Naive thymus-derived CD4-positive, alpha-beta T cell (primary cell): ENCODE results near the gene ROMO1. TPM values are rescaled to one million over a fixed set of nuclear protein-coding genes. Genes with fewer than 3 reads are reported as not detected.

Experiments used
- ATAC-seq: fragments of 150-1000 bp; cut with Tn5 transposase; 2 replicates; pipeline ENCODE4 v1.10.0; 2021; ENCODE audit warnings: mild to moderate bottlenecking, moderate library complexity
- CTCF ChIA-PET: fragments of 350-600 bp; sonication (Branson Sonifier 250); formaldehyde crosslinking; loops from one replicate; lab custom pipeline; 2021; ENCODE audit warnings: antibody characterized with exemption; lab: Charles Lee
- POLR2A ChIA-PET: fragments of 350-600 bp; sonication (Branson Sonifier 250); formaldehyde crosslinking; loops from one replicate; lab custom pipeline; 2021; ENCODE audit warnings: antibody characterized with exemption, inconsistent platforms; lab: Charles Lee
- DNase-seq, 9 donors: peaks; one replicate each; pipeline versions ENCODE4 v3.0.0 to v3.0.0-alpha.2; 2020 to 2022; ENCODE audit warnings: mixed read lengths in 1 of 9
- H3K27ac ChIP-seq: one replicate; pipeline ENCODE4 v1.7.0; 2013; ENCODE audit warnings: mild to moderate bottlenecking, low read depth, low read length, moderate library complexity
- H3K27me3 ChIP-seq, 2 donors: one replicate each; pipeline ENCODE4 v1.7.0; 2013; ENCODE audit warnings: low read length in 2 of 2, mild to moderate bottlenecking in 2 of 2, moderate library complexity in 2 of 2; ENCODE audit not compliant: control insufficient read depth in 2 of 2, insufficient read depth in 2 of 2
- H3K36me3 ChIP-seq, 3 experiments: 1 replicate in 2 of 3; 2 replicates in 1 of 3; pipeline ENCODE4 v1.7.0; 2013; ENCODE audit warnings: low read length in 3 of 3, mild to moderate bottlenecking in 3 of 3, moderate library complexity in 1 of 3; ENCODE audit not compliant: insufficient read depth in 3 of 3, control insufficient read depth in 2 of 3
- H3K4me1 ChIP-seq, 2 donors: one replicate each; pipeline ENCODE4 v1.7.0; 2013; ENCODE audit warnings: low read length in 2 of 2, mild to moderate bottlenecking in 2 of 2, moderate library complexity in 1 of 2; ENCODE audit not compliant: control insufficient read depth in 2 of 2, insufficient read depth in 2 of 2
- H3K4me3 ChIP-seq: 2 replicates; pipeline ENCODE4 v1.7.0; 2013; ENCODE audit warnings: mild to moderate bottlenecking, low read length
- H3K9me3 ChIP-seq, 3 experiments: 1 replicate in 2 of 3; 2 replicates in 1 of 3; pipeline ENCODE4 v1.7.0; 2013; ENCODE audit warnings: low read length in 3 of 3; ENCODE audit not compliant: control insufficient read depth in 2 of 3
- H3K27ac Mint-ChIP-seq, 9 donors: one replicate each; pipeline ENCODE4 v1.8.0; 2020 to 2022; ENCODE audit warnings: mixed read lengths in 9 of 9, mild to moderate bottlenecking in 8 of 9, moderate library complexity in 5 of 9, inconsistent platforms in 2 of 9
- H3K27me3 Mint-ChIP-seq, 5 donors: one replicate each; pipeline ENCODE4 v1.8.0; 2021 to 2022; ENCODE audit warnings: mixed read lengths in 5 of 5, mild to moderate bottlenecking in 1 of 5
- H3K36me3 Mint-ChIP-seq, 5 donors: one replicate each; pipeline ENCODE4 v1.8.0; 2020 to 2022; ENCODE audit warnings: mixed read lengths in 5 of 5, mild to moderate bottlenecking in 3 of 5, inconsistent platforms in 1 of 5
- H3K4me1 Mint-ChIP-seq, 7 donors: one replicate each; pipeline ENCODE4 v1.8.0; 2020 to 2022; ENCODE audit warnings: mixed read lengths in 7 of 7, mild to moderate bottlenecking in 3 of 7, inconsistent platforms in 1 of 7
- H3K4me3 Mint-ChIP-seq, 10 donors: one replicate each; pipeline ENCODE4 v1.8.0; 2020 to 2022; ENCODE audit warnings: mild to moderate bottlenecking in 10 of 10, mixed read lengths in 10 of 10, moderate library complexity in 6 of 10, inconsistent platforms in 2 of 10
- H3K9me3 Mint-ChIP-seq, 11 donors: one replicate each; pipeline ENCODE4 v1.8.0; 2020 to 2022; ENCODE audit warnings: mixed read lengths in 11 of 11, mild to moderate bottlenecking in 4 of 11, inconsistent platforms in 1 of 11, moderate library complexity in 1 of 11
- intact Hi-C, 2 donors: fragments of 100-400 bp; cut with micrococcal nuclease; formaldehyde crosslinking; loops; one replicate each; pipeline ENCODE4 v1.15.1; 2023
- polyA plus RNA-seq, 2 donors: library from polyadenylated mRNA; unstranded; fragments of 300-500 nt; fragmentation: Illumina TruSeq; gene quantifications; one replicate each; pipeline ENCODE4 v1.2.3, GENCODE V29; 2021
- total RNA-seq, 6 experiments: library from RNA in 5 of 6; stranded (reverse) in 5 of 6; gene quantifications; 1 replicate in 5 of 6; 2 replicates in 1 of 6; pipeline ENCODE4 v1.2.3 and lab custom pipeline; 2021 to 2026

Gene ROMO1
- total and polyA plus RNA-seq, 7 experiments from 2014 or later = 33.2 to 293 (median 45.6) TPM

GRCh38 chr20:35653893-35654292 is 45.3 kb upstream of the ROMO1 start:
- CTCF ChIA-PET = no interaction called here
- intact Hi-C loops = no loop called here
- no peak for DNase-seq
- H3K4me3 Mint-ChIP-seq = no peak overlapping the region
- Histone ChIP-seq H3K4me1 (peaks cover 26 to 29% of the 10 kb centered on the region in 2 donors), H3K36me3 (peaks cover 15 to 29% (median 18%) of the 10 kb centered on the region in 3 experiments), H3K4me3 (no peak overlapping the region), H3K27ac (no peak overlapping the region), H3K27me3 (no peaks in the 10 kb centered on the region), H3K9me3 (no peaks in the 10 kb centered on the region)
- peaks cover 26 to 64% (median 57%) of the 10 kb centered on the region in 7 donors for H3K4me1 Mint-ChIP-seq
- H3K36me3 Mint-ChIP-seq = peaks cover 0 to 16% (median 11%) of the 10 kb centered on the region in 5 donors
- no peaks in the 10 kb centered on the region for H3K27me3 Mint-ChIP-seq
- ATAC-seq = no peak
- POLR2A ChIA-PET = interaction anchor here (1.3 kb wide), 2 partner anchors 46 to 89 kb away, joined by 3 read pairs; partner anchors contain the start of genes NFS1, RBM39 and ROMO1
- no peaks in the 10 kb centered on the region for H3K9me3 Mint-ChIP-seq
- H3K27ac Mint-ChIP-seq = no peak overlapping the region

GRCh38 chr20:35654415-35654814 is 44.8 kb upstream of the ROMO1 start:
- no peak overlapping the region for H3K27ac Mint-ChIP-seq
- H3K4me3 Mint-ChIP-seq = no peak overlapping the region
- peaks cover 27 to 64% (median 57%) of the 10 kb centered on the region in 7 donors for H3K4me1 Mint-ChIP-seq
- ChIA-PET CTCF (no interaction called here), POLR2A (no interaction called here)
- H3K27ac ChIP-seq = no peak overlapping the region
- ATAC-seq (no peak), DNase-seq (no peak)
- H3K9me3 Mint-ChIP-seq = no peaks in the 10 kb centered on the region
- H3K9me3 ChIP-seq = no peaks in the 10 kb centered on the region
- H3K4me3 ChIP-seq = no peak overlapping the region
- peaks cover 0 to 14% (median 8%) of the 10 kb centered on the region in 5 donors for H3K36me3 Mint-ChIP-seq
- no peaks in the 10 kb centered on the region for H3K27me3 Mint-ChIP-seq
- intact Hi-C loops = no loop called here
- H3K4me1 ChIP-seq = peaks cover 30 to 32% of the 10 kb centered on the region in 2 donors
- no peaks in the 10 kb centered on the region for H3K27me3 ChIP-seq
- H3K36me3 ChIP-seq = peaks cover 15 to 29% (median 18%) of the 10 kb centered on the region in 3 experiments

- ChIA-PET POLR2A (interaction anchor here (1.5 to 2.2 kb wide), 2 partner anchors 12 to 296 kb away, joined by 3 to 7 read pairs; no protein-coding TSS in a partner anchor), CTCF (interaction anchor here (0.7 kb wide), 1 partner anchor 38 kb away, joined by 3 read pairs; no protein-coding TSS in a partner anchor)
- H3K36me3 ChIP-seq = peaks cover 15 to 29% (median 18%) of the 10 kb centered on the region in 3 experiments
- H3K4me1 ChIP-seq = peaks cover 56 to 60% of the 10 kb centered on the region in 2 donors
- intact Hi-C loops = no loop called here
- no peaks in the 10 kb centered on the region for H3K9me3 Mint-ChIP-seq
- peak overlapping the region; percentile 23 for H3K27ac ChIP-seq
- peaks cover 36 to 65% (median 58%) of the 10 kb centered on the region in 7 donors for H3K4me1 Mint-ChIP-seq
- H3K4me3 ChIP-seq = no peak overlapping the region
- DNase-seq (peak in 1 of 9 donors; percentile 12), ATAC-seq (no peak)
- peaks cover 0 to 12% (median 5%) of the 10 kb centered on the region in 5 donors for H3K36me3 Mint-ChIP-seq
- peak overlapping the region; percentile 49 to 94 (median 60) for H3K4me3 Mint-ChIP-seq
- H3K9me3 ChIP-seq = no peaks in the 10 kb centered on the region
- H3K27me3 ChIP-seq = no peaks in the 10 kb centered on the region
- H3K27ac Mint-ChIP-seq = peak overlapping the region in 6 of 9 donors; percentile 45 to 86 (median 76)
- no peaks in the 10 kb centered on the region for H3K27me3 Mint-ChIP-seq
Measured at GRCh38 chr20:35657271-35657670, 41.9 kb upstream of the ROMO1 start.

- Mint-ChIP-seq H3K36me3 (peaks cover 0 to 22% (median 7%) of the 10 kb centered on the region in 5 donors), H3K27me3 (no peaks in the 10 kb centered on the region), H3K9me3 (no peaks in the 10 kb centered on the region), H3K4me3 (peak overlapping the region; percentile 75 to 98 (median 94)), H3K4me1 (peaks cover 46 to 84% (median 77%) of the 10 kb centered on the region in 7 donors), H3K27ac (peak overlapping the region; percentile 44 to 100 (median 98))
- intact Hi-C loops = loop anchor here (5.0 kb wide), 3 partner anchors 203 to 383 kb away; partner anchors contain the start of genes CEP250 (in 1 of the 2), MMP24OS (in 1 of the 2) and SCAND1 (in 1 of the 2)
- H3K9me3 ChIP-seq = no peaks in the 10 kb centered on the region
- peak overlapping the region; percentile 20 for H3K4me3 ChIP-seq
- peak in 1 of 9 donors; percentile 37 for DNase-seq
- ChIA-PET CTCF (interaction anchor here (1.1 to 1.4 kb wide), 2 partner anchors 41 to 42 kb away, joined by 4 to 5 read pairs; no protein-coding TSS in a partner anchor), POLR2A (interaction anchor here (0.6 to 1.7 kb wide), 8 partner anchors 10 to 293 kb away, joined by 3 to 7 read pairs (median 4); partner anchors contain the start of gene SCAND1)
- peak overlapping the region; percentile 100 for H3K27ac ChIP-seq
- H3K36me3 ChIP-seq = peaks cover 0 to 6% (median 0%) of the 10 kb centered on the region in 3 experiments
- peaks cover 65 to 67% of the 10 kb centered on the region in 2 donors for H3K4me1 ChIP-seq
- no peak for ATAC-seq
- H3K27me3 ChIP-seq = no peaks in the 10 kb centered on the region
Measured at GRCh38 chr20:35660122-35660937, 38.9 kb upstream of the ROMO1 start.

GRCh38 chr20:35661053-35661452 is 38.2 kb upstream of the ROMO1 start:
- Mint-ChIP-seq H3K4me3 (peak overlapping the region; percentile 89 to 98 (median 96)), H3K27ac (peak overlapping the region; percentile 56 to 100 (median 98)), H3K36me3 (peaks cover 0 to 22% (median 7%) of the 10 kb centered on the region in 5 donors), H3K4me1 (peaks cover 46 to 84% (median 77%) of the 10 kb centered on the region in 7 donors), H3K27me3 (no peaks in the 10 kb centered on the region), H3K9me3 (no peaks in the 10 kb centered on the region)
- Histone ChIP-seq H3K36me3 (peaks cover 0 to 6% (median 0%) of the 10 kb centered on the region in 3 experiments), H3K27me3 (no peaks in the 10 kb centered on the region), H3K4me1 (peaks cover 63 to 65% of the 10 kb centered on the region in 2 donors), H3K4me3 (peak overlapping the region; percentile 88), H3K27ac (peak overlapping the region; percentile 100), H3K9me3 (no peaks in the 10 kb centered on the region)
- ATAC-seq (no peak), DNase-seq (no peak)
- ChIA-PET CTCF (interaction anchor here (1.1 kb wide), 1 partner anchor 42 kb away, joined by 4 read pairs; no protein-coding TSS in a partner anchor), POLR2A (interaction anchor here (1.1 to 1.7 kb wide), 6 partner anchors 9 to 293 kb away, joined by 3 to 6 read pairs (median 4); partner anchors contain the start of genes RBM39 and SCAND1)
- intact Hi-C loops = loop anchor here (5.0 kb wide), 3 partner anchors 204 to 384 kb away; partner anchors contain the start of genes CEP250 (in 1 of the 2), MMP24OS (in 1 of the 2) and SCAND1 (in 1 of the 2)

GRCh38 chr20:35661908-35662307 is 37.3 kb upstream of the ROMO1 start:
- Histone ChIP-seq H3K27ac (peak overlapping the region; percentile 100), H3K9me3 (no peaks in the 10 kb centered on the region), H3K27me3 (no peaks in the 10 kb centered on the region), H3K4me1 (peaks cover 59 to 61% of the 10 kb centered on the region in 2 donors), H3K4me3 (peak overlapping the region; percentile 88), H3K36me3 (peaks cover 0 to 6% (median 0%) of the 10 kb centered on the region in 3 experiments)
- DNase-seq (no peak), ATAC-seq (no peak)
- POLR2A ChIA-PET = interaction anchor here (0.7 to 3.5 kb wide), 9 partner anchors 8 to 292 kb away, joined by 3 to 72 read pairs (median 4); partner anchors contain the start of genes RBM39, SCAND1 and SPAG4
- H3K4me3 Mint-ChIP-seq = peak overlapping the region; percentile 89 to 98 (median 96)
- H3K27ac Mint-ChIP-seq = peak overlapping the region; percentile 56 to 100 (median 98)
- intact Hi-C loops = loop anchor here (2.0 to 5.0 kb wide), 5 partner anchors 13 to 385 kb away; partner anchors contain the start of genes CEP250 (in 1 of the 2), ERGIC3 (in 1 of the 2), MMP24OS (in 1 of the 2) and SCAND1 (in 1 of the 2)
- CTCF ChIA-PET = no interaction called here
- H3K27me3 Mint-ChIP-seq = no peaks in the 10 kb centered on the region
- H3K9me3 Mint-ChIP-seq = no peaks in the 10 kb centered on the region
- H3K36me3 Mint-ChIP-seq = peaks cover 0 to 22% (median 7%) of the 10 kb centered on the region in 5 donors
- peaks cover 46 to 77% (median 72%) of the 10 kb centered on the region in 7 donors for H3K4me1 Mint-ChIP-seq
